Measurements from ENCODE around the gene LIMK2.
"Not testable (repeated sequence)": the region's sequence is repeated elsewhere in the genome, so short reads cannot be mapped to it uniquely, and the experiment has no call there.

Gene LIMK2

DNA sequence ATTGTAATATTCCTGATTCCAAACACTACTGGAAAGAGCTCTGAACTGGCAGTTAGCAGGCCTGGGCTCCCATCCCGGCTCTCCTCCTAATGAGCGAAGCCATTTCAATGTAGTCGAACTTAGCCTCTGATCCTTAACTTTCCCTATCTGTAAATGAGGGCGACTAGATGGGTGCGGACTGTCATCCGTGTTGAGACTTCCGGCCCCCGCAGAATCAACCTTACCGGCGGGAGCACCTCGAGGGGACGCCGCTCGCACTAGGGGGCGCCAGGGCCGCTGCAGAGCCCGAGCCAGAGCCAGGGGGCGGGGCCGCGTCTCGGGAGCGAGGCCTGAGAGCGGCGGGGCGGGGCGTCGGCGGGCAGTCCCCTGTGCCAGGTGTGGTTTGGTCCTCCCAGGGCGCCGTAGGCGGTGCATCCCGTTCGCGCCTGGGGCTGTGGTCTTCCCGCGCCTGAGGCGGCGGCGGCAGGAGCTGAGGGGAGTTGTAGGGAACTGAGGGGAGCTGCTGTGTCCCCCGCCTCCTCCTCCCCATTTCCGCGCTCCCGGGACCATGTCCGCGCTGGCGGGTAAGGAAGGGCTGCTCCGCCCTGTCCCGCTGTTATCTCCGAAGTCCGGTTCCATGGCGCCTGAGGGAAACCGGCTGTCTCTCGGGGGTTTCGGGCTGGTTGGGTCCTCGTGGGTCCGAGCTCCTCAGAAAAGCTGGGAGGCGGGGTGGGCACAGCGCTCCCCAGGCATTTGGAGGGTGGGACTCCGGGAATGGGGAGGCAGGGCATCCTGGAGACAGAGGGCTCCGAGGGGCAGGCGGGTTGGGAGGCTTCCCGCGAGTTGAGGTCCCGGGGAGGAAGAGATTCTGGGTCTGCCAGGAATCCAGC lies at the start of gene LIMK2:
LIMK2 (plus strand) TSS at position 437 of the 869 bp plus-strand sequence; CDS start at position 548, 111 bp downstream.
- Mint-ChIP-seq H3K36me3 (no peaks in the 10 kb centered on the region), H3K27me3 (no peaks in the 10 kb centered on the region), H3K9me3 (ENCODE audit: low read depth) (no peaks in the 10 kb centered on the region), H3K4me1 (ENCODE audit: low read depth) (peaks cover 37% of the 10 kb centered on the region), H3K4me3 (peak within 1 kb of the TSS; percentile 85), H3K27ac (peak within 1 kb of the TSS; percentile 80)

DNA sequence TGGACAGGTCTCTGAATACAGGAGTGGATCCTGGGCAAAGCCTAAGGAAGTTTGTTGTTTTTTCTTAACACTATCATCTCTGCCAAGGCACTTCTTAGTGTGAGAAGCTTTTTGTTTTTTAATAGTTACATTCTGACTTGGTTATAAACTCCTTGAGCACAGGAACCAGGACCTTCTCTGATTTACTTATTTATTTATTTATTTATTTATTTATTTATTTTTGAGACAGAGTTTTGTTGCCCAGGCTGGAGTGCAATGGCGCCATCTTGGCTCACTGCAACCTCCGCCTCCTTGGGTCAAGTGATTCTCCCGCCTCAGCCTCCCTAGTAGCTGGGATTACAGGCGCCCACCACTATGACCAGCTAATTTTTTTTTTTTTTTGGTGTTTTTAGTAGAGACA lies 41.1 kb upstream of the LIMK2 start:
- Mint-ChIP-seq H3K9me3 (ENCODE audit: low read depth) (no peaks in the 10 kb centered on the region), H3K36me3 (peaks cover 3% of the 10 kb centered on the region), H3K27ac (no peak overlapping the region), H3K4me3 (no peak overlapping the region), H3K27me3 (no peaks in the 10 kb centered on the region), H3K4me1 (ENCODE audit: low read depth) (peaks cover 48% of the 10 kb centered on the region)

- not testable (repeated sequence) for H3K9me3 Mint-ChIP-seq (ENCODE audit: low read depth); H3K27ac Mint-ChIP-seq; H3K27me3 Mint-ChIP-seq; H3K36me3 Mint-ChIP-seq; H3K4me3 Mint-ChIP-seq
- peaks cover 44% of the 10 kb centered on the region for H3K4me1 Mint-ChIP-seq (ENCODE audit: low read depth)
Observed at GRCh38 chr22:31171734-31172133, 40.4 kb upstream of the LIMK2 start.

DNA sequence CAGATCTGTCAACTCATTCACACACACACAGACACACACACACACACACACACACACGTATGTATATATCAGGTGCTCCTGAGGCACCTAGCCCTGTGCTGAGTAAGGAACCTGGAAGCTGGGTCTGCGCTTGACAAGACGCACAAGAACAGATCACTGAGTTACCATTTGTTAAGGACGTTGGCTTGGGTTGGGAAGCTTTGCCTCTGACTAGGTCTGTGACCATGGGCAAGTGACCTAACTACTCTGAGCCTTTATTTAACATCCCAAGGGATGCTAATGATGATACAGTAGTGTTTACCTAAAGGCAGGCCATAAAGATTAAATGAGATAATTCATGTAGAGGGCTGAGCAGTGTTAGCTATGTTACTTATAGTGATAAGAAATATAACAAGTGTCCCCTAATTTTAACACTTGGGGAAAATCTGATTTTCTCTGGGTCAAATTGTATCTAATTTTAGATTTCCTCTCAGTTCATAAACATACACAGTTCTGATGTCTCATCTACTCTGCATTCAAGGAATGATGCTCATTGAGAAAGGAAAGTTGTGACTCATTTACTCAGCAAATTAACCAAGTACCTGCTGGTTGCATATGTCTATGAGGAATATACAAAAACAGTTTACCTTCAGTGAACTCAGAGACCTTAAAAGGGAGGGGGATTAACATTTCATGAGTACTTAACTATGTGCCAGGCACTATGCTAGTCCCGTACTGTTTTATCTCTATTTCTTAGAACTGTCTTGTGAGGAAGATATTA lies 38.5 kb upstream of the LIMK2 start:
- peak overlapping the region; percentile 89 for H3K27ac Mint-ChIP-seq
- no peaks in the 10 kb centered on the region for H3K27me3 Mint-ChIP-seq
- peaks cover 3% of the 10 kb centered on the region for H3K36me3 Mint-ChIP-seq
- peak overlapping the region; percentile 70 for H3K4me3 Mint-ChIP-seq
- peaks cover 38% of the 10 kb centered on the region for H3K4me1 Mint-ChIP-seq (ENCODE audit: low read depth)
- no peaks in the 10 kb centered on the region for H3K9me3 Mint-ChIP-seq (ENCODE audit: low read depth)

GRCh38 chr22:31176923-31177322 lies 35.2 kb upstream of the LIMK2 start:
- Mint-ChIP-seq H3K4me1 (ENCODE audit: low read depth) (peaks cover 31% of the 10 kb centered on the region), H3K9me3 (ENCODE audit: low read depth) (no peaks in the 10 kb centered on the region), H3K27ac (no peak overlapping the region), H3K4me3 (no peak overlapping the region), H3K36me3 (peaks cover 7% of the 10 kb centered on the region), H3K27me3 (no peaks in the 10 kb centered on the region)

- H3K27me3 Mint-ChIP-seq, result no peaks in the 10 kb centered on the region
- peaks cover 7% of the 10 kb centered on the region for H3K36me3 Mint-ChIP-seq
- H3K4me3 Mint-ChIP-seq, result no peak overlapping the region
- H3K9me3 Mint-ChIP-seq (ENCODE audit: low read depth), result no peaks in the 10 kb centered on the region
- H3K27ac Mint-ChIP-seq, result no peak overlapping the region
- peaks cover 26% of the 10 kb centered on the region for H3K4me1 Mint-ChIP-seq (ENCODE audit: low read depth)
Observed at GRCh38 chr22:31177420-31178162, 34.5 kb upstream of the LIMK2 start.

GRCh38 chr22:31178859-31179258 lies 33.2 kb upstream of the LIMK2 start:
- no peaks in the 10 kb centered on the region for H3K9me3 Mint-ChIP-seq (ENCODE audit: low read depth)
- peaks cover 14% of the 10 kb centered on the region for H3K4me1 Mint-ChIP-seq (ENCODE audit: low read depth)
- peaks cover 5% of the 10 kb centered on the region for H3K36me3 Mint-ChIP-seq
- H3K27ac Mint-ChIP-seq, result no peak overlapping the region
- no peak overlapping the region for H3K4me3 Mint-ChIP-seq
- no peaks in the 10 kb centered on the region for H3K27me3 Mint-ChIP-seq

GRCh38 chr22:31179345-31179744 lies 32.8 kb upstream of the LIMK2 start:
- Mint-ChIP-seq H3K9me3 (ENCODE audit: low read depth) (no peaks in the 10 kb centered on the region), H3K27ac (no peak overlapping the region), H3K4me3 (no peak overlapping the region), H3K27me3 (no peaks in the 10 kb centered on the region), H3K4me1 (ENCODE audit: low read depth) (peaks cover 11% of the 10 kb centered on the region), H3K36me3 (peaks cover 4% of the 10 kb centered on the region)

DNA sequence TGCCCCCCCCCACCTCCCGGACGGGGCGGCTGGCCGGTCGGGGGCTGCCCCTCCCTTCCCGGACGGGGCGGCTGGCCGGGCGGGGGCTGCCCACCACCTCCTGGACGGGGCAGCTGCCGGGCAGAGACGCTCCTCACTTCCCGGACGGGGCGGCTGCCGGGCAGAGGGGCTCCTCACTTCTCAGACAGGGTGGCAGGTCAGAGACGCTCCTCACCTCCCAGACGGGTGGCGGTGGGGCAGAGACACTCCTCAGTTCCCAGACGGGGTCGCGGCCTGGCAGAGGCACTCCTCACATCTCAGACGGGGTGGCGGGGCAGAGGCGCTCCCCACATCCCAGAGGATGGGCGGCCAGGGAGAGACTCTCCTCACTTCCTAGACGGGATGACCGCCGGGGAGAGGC lies 28.1 kb upstream of the LIMK2 start:
- peaks cover 3% of the 10 kb centered on the region for H3K4me1 Mint-ChIP-seq (ENCODE audit: low read depth)
- H3K27me3 Mint-ChIP-seq, result no peaks in the 10 kb centered on the region
- H3K36me3 Mint-ChIP-seq, result peaks cover 8% of the 10 kb centered on the region
- no peaks in the 10 kb centered on the region for H3K9me3 Mint-ChIP-seq (ENCODE audit: low read depth)
- no peak overlapping the region for H3K27ac Mint-ChIP-seq
- H3K4me3 Mint-ChIP-seq, result no peak overlapping the region

DNA sequence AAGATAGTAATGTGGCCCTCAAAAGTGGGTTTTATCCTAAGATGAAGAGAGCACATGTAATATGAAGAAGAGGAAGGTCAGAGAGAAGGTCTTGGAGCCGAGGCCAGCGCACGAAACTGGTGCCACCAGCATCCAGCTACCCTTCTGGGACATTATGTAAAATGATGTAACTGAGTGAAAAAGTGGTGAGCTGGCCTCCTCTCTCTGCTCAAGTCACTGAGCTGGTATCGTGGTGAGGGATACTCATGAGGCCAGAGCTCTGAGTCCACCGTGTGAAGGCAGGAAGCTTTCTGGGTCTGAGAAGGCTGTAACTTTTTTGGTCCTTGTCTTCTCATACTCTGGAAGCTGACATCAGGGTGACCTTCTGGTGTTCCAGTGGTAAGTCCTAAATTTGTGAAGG lies 27.0 kb upstream of the LIMK2 start:
- Mint-ChIP-seq H3K27me3 (no peaks in the 10 kb centered on the region), H3K4me1 (ENCODE audit: low read depth) (no peaks in the 10 kb centered on the region), H3K36me3 (peaks cover 8% of the 10 kb centered on the region), H3K4me3 (no peak overlapping the region), H3K27ac (no peak overlapping the region), H3K9me3 (ENCODE audit: low read depth) (no peaks in the 10 kb centered on the region)

DNA sequence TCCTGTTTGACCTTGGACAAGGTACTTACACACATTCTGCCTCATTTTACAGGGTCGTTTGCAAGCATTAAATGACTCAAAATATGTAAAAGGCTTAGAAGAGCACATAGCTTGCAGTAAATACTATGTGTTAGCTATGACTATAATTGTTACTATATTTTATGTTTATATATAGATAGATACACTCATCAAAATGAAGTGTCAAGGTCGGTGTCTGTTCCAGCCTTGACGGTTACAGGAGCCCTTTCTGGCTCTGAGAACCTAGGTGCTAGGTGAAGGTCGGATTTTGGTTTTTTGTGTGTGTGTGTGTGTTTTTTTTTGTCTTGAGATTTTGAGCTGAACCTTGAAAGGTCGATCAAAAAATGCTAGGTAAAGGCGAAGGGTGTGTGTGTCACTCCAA lies 24.5 kb upstream of the LIMK2 start:
- no peaks in the 10 kb centered on the region for H3K9me3 Mint-ChIP-seq (ENCODE audit: low read depth)
- no peak overlapping the region for H3K4me3 Mint-ChIP-seq
- H3K27me3 Mint-ChIP-seq, result no peaks in the 10 kb centered on the region
- H3K36me3 Mint-ChIP-seq, result peaks cover 4% of the 10 kb centered on the region
- H3K4me1 Mint-ChIP-seq (ENCODE audit: low read depth), result no peaks in the 10 kb centered on the region
- H3K27ac Mint-ChIP-seq, result no peak overlapping the region

GRCh38 chr22:31192513-31192912 lies 19.6 kb upstream of the LIMK2 start:
- Mint-ChIP-seq H3K36me3 (peaks cover 3% of the 10 kb centered on the region), H3K9me3 (ENCODE audit: low read depth) (no peaks in the 10 kb centered on the region), H3K4me1 (ENCODE audit: low read depth) (no peaks in the 10 kb centered on the region), H3K27ac (no peak overlapping the region), H3K4me3 (no peak overlapping the region), H3K27me3 (no peaks in the 10 kb centered on the region)

DNA sequence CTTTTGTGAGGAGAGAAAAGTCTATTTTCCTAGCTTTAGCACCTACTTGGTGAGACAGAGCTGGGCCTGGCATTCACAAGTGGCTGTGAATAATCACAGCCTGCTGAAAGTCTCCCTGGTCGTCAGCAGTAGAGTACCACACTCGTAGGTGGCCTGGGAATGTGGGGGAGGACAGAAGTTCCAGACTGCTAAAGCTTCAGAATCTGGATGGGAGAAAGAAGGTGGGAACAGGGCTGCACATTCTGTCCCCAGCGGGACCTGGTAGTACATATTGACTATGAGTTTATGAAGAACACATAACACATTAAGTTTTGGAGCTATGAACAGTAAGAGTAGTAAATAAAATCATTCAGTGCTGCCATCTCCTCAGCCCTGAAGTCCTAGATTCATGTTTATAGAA lies 19.0 kb upstream of the LIMK2 start:
- H3K27ac Mint-ChIP-seq, result no peak overlapping the region
- H3K36me3 Mint-ChIP-seq, result peaks cover 3% of the 10 kb centered on the region
- H3K4me1 Mint-ChIP-seq (ENCODE audit: low read depth), result no peaks in the 10 kb centered on the region
- no peaks in the 10 kb centered on the region for H3K9me3 Mint-ChIP-seq (ENCODE audit: low read depth)
- H3K4me3 Mint-ChIP-seq, result no peak overlapping the region
- H3K27me3 Mint-ChIP-seq, result no peaks in the 10 kb centered on the region

GRCh38 chr22:31194681-31195080 lies 17.4 kb upstream of the LIMK2 start:
- not testable (repeated sequence) for H3K4me3 Mint-ChIP-seq; H3K27ac Mint-ChIP-seq; H3K36me3 Mint-ChIP-seq; H3K27me3 Mint-ChIP-seq; H3K4me1 Mint-ChIP-seq (ENCODE audit: low read depth); H3K9me3 Mint-ChIP-seq (ENCODE audit: low read depth)

GRCh38 chr22:31199187-31199586 lies 12.9 kb upstream of the LIMK2 start:
- no peak overlapping the region for H3K27ac Mint-ChIP-seq

More at GRCh38 chr22:31199187-31199586, 12.9 kb upstream of the LIMK2 start:
- Mint-ChIP-seq H3K4me1 (ENCODE audit: low read depth) (no peaks in the 10 kb centered on the region), H3K27me3 (no peaks in the 10 kb centered on the region), H3K9me3 (ENCODE audit: low read depth) (no peaks in the 10 kb centered on the region), H3K4me3 (no peak overlapping the region), H3K36me3 (peaks cover 3% of the 10 kb centered on the region)

All from activated naive CD8-positive, alpha-beta T cell (primary cell).